Measurements from ENCODE around the gene FGF18. TPM values are rescaled to one million over a fixed set of nuclear protein-coding genes. Genes with fewer than 3 reads are reported as not detected.
A peak's percentile ranks its signal among the peaks of the same experiment; 100 is the strongest.
"Not testable (repeated sequence)": the region's sequence is repeated elsewhere in the genome, so short reads cannot be mapped to it uniquely, and the experiment has no call there.

Gene FGF18
- total and polyA plus RNA-seq, 2 experiments from 2014 or later: 0.09 TPM; not detected in 1

DNA sequence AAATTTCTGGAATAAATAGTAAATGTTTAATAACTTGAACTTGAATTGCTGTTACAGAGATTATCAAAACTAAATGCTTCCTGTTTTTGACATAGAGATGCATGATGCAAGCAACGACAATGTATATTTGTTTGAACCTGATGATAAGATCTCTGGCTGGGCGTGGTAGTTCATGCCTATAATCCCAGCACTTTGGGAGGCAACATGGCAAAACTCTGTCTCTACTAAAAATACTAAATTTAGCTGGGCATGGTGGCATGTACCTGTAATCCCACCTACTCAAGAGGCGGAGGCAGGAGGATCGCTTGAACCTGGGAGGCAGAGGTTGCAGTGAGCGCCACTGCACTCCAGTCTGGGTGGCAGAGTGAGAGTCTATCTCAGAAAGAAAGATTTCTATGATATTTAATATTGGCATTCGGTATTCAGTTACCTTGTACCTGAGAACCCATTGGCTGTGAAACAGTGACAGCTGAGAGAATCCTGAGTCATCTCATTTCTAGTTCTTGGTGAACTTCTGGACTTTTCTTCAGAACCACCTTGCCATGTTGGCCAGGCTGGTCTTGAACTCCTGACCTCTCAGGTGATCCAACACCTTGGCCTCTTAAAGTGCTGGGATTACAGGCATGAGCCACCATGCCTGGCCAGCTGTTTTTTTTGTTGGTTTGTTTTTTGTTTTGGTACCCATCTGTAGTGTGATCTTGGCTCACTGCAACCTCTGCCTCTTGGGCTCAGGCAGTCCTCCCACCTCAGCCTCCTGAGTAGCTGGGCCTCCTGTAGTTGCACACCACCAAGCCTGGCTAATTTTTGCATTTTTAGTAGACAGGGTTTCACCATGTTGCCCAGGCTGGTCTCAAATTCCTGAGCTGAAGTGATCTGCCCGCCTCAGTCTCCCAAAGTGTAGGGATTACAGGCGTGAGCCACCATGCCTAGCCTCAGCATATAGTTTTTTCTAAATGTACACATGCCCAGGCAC lies 10.0 kb upstream of the FGF18 start:
- Histone ChIP-seq H3K9me2 (ENCODE audit: insufficient read depth) (no peaks in the 10 kb centered on the region), H4K20me1 (ENCODE audit: insufficient read depth) (peaks cover 61% of the 10 kb centered on the region; the same call in 1 of the 2 replicates), H3K9me3 (ENCODE audit: low read depth) (no peaks in the 10 kb centered on the region), H3K9ac (no peak overlapping the region), H3K36me3 (ENCODE audit: low read depth) (peaks cover 88% of the 10 kb centered on the region), H2AFZ (no peak overlapping the region), H3K79me2 (ENCODE audit: insufficient read depth) (peaks cover 83% of the 10 kb centered on the region), H3K4me1 (ENCODE audit: insufficient read depth) (peaks cover 31% of the 10 kb centered on the region), H3K27ac (no peak overlapping the region), H3K4me3 (no peak overlapping the region), H3F3A (ENCODE audit: insufficient read depth) (peaks cover 93% of the 10 kb centered on the region), H3K27me3 (replicated peaks; ENCODE audit: insufficient read depth) (no peaks in the 10 kb centered on the region), H3K4me2 (ENCODE audit: unreplicated experiment) (peak overlapping the region; percentile 51)
- DNase-seq: no peak
- 90 to 91% methylated on average over 8 of the region's 8 CpGs for WGBS, 2 experiments (ENCODE audit: low coverage in 1 of 2, low lambda C conversion rate in 2 of 2, missing lambda C conversion rate in 2 of 2)
- TF ChIP-seq EZH2phosphoT487 (IDR thresholded peaks at IDR 0.05; ENCODE audit: insufficient read depth, low read depth) (no peak), EZH2 (IDR thresholded peaks at IDR 0.05; ENCODE audit: insufficient read depth, poor library complexity, severe bottlenecking) (no peak)
- in situ Hi-C loops (cut with MboI): loop anchor here (10.0 to 25.0 kb wide), 3 partner anchors 428 to 628 kb away; no protein-coding TSS in a partner anchor

DNA sequence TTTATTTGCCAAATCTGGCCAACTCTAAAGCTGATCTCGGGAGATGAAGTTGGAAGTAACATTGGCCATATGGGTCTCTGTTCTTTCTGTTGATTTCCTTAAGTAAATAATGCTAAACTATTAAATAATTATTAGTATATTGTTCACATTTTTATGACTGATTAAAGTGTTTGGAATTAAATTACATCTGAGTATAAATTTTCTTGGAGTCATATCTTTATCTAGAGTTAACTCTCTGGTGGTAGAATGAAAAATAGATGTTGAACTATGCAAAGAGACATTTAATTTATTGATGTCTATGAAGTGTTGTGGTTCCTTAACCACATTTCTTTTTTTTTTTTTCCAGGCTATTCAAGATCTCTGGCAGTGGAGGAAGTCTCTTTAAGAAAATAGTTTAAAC lies 9.3 kb upstream of the FGF18 start:
- Histone ChIP-seq H3K27ac (no peak overlapping the region), H3K36me3 (ENCODE audit: low read depth) (peaks cover 85% of the 10 kb centered on the region), H3K9ac (peak overlapping the region; percentile 14; the same call in 1 of the 2 replicates), H2AFZ (no peak overlapping the region), H3K4me3 (no peak overlapping the region), H3K9me3 (ENCODE audit: low read depth) (no peaks in the 10 kb centered on the region), H4K20me1 (ENCODE audit: insufficient read depth) (peaks cover 57% of the 10 kb centered on the region; the same call in 1 of the 2 replicates), H3K4me1 (ENCODE audit: insufficient read depth) (peaks cover 31% of the 10 kb centered on the region), H3K79me2 (ENCODE audit: insufficient read depth) (peaks cover 77% of the 10 kb centered on the region), H3K4me2 (ENCODE audit: unreplicated experiment) (peak overlapping the region; percentile 51), H3K9me2 (ENCODE audit: insufficient read depth) (no peaks in the 10 kb centered on the region), H3F3A (ENCODE audit: insufficient read depth) (peaks cover 96% of the 10 kb centered on the region), H3K27me3 (replicated peaks; ENCODE audit: insufficient read depth) (no peaks in the 10 kb centered on the region)
- in situ Hi-C loops (cut with MboI): loop anchor here (10.0 to 25.0 kb wide), 3 partner anchors 427 to 627 kb away; no protein-coding TSS in a partner anchor
- TF ChIP-seq EZH2 (IDR thresholded peaks at IDR 0.05; ENCODE audit: insufficient read depth, poor library complexity, severe bottlenecking): no peak
- no peak for TF ChIP-seq EZH2phosphoT487 (IDR thresholded peaks at IDR 0.05; ENCODE audit: insufficient read depth, low read depth)
- no peak for DNase-seq
- 0 to 3% methylated on average over 1 of the region's 1 CpG for WGBS, 2 experiments (ENCODE audit: low coverage in 1 of 2, low lambda C conversion rate in 2 of 2, missing lambda C conversion rate in 2 of 2)

DNA sequence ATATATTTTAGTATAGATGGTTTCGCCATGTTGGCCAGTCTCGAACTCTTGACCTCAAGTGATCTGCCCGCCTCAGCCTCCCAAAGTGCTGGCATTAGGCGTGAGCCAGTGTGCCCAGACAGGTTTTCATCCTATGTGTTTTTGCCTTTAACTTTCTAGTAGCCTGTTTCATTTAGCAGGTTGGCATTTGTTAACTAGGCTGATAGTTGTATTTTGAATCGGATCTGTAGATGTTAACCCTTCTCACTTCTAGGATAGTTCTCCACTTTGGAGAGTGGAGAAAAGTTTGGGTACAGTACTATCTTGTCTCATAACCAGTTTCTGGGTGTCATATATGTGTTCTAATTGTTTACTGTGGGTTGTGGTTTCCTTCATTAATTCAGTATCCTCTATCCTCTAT lies 7.3 kb upstream of the FGF18 start:
- Histone ChIP-seq H3K9ac (no peak overlapping the region), H3K9me2 (ENCODE audit: insufficient read depth) (no peaks in the 10 kb centered on the region), H3K4me3 (no peak overlapping the region), H2AFZ (no peak overlapping the region), H3K27ac (no peak overlapping the region), H3K9me3 (ENCODE audit: low read depth) (no peaks in the 10 kb centered on the region), H4K20me1 (ENCODE audit: insufficient read depth) (peaks cover 38% of the 10 kb centered on the region; the same call in 1 of the 2 replicates), H3K4me1 (ENCODE audit: insufficient read depth) (peaks cover 18% of the 10 kb centered on the region), H3K27me3 (replicated peaks; ENCODE audit: insufficient read depth) (no peaks in the 10 kb centered on the region), H3F3A (ENCODE audit: insufficient read depth) (peaks cover 96% of the 10 kb centered on the region), H3K36me3 (ENCODE audit: low read depth) (peaks cover 65% of the 10 kb centered on the region), H3K4me2 (ENCODE audit: unreplicated experiment) (no peak overlapping the region), H3K79me2 (ENCODE audit: insufficient read depth) (peaks cover 57% of the 10 kb centered on the region)
- no peak for DNase-seq
- TF ChIP-seq EZH2 (IDR thresholded peaks at IDR 0.05; ENCODE audit: insufficient read depth, poor library complexity, severe bottlenecking): no peak
- TF ChIP-seq EZH2phosphoT487 (IDR thresholded peaks at IDR 0.05; ENCODE audit: insufficient read depth, low read depth): no peak
- in situ Hi-C loops (cut with MboI): loop anchor here (10.0 to 25.0 kb wide), 3 partner anchors 425 to 625 kb away; no protein-coding TSS in a partner anchor
- WGBS, 2 experiments (ENCODE audit: low coverage in 1 of 2, low lambda C conversion rate in 2 of 2, missing lambda C conversion rate in 2 of 2): 91 to 95% methylated on average over 5 of the region's 5 CpGs

DNA sequence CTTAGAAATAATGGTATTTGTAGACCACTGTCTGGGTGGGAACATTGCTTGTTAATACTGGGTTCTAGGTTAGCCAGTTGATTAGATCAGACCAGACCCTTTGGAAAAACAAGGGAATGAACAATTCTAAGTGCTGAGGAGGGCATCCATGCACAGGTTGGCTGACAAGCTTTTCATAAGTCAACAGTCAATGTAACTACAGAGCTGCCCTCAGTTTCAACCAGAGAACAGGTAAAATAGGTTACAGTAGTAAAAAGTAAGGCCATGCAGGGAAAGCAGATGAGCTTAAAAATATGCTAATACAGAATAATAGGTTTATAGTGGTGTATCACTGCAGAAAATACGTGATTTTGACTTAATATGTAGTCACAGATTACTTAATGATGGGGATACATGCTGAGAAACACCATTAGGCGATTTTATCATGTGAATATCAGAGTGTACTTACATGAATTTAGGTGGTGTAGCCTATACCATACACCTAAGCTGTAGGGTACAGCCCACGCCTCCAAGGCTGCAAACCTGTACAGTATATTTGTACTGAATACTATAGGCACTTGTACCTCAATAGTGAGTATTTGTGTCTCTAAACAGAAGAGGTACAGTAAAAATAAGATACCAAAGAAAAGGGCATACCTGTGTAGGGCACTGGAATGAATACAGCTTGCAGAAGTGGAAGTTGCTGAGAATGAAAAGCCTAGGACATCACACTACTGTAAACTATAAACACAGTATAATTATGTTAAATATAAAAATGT lies 6.1 kb upstream of the FGF18 start:
- no peak overlapping the region for H3K4me2 ChIP-seq (ENCODE audit: unreplicated experiment)
- peaks cover 29% of the 10 kb centered on the region; the same call in 1 of the 2 replicates for H4K20me1 ChIP-seq (ENCODE audit: insufficient read depth)
- in situ Hi-C loops (cut with MboI): loop anchor here (10.0 to 25.0 kb wide), 3 partner anchors 424 to 624 kb away; no protein-coding TSS in a partner anchor
- TF ChIP-seq EZH2 (IDR thresholded peaks at IDR 0.05; ENCODE audit: insufficient read depth, poor library complexity, severe bottlenecking): no peak
- no peak for TF ChIP-seq EZH2phosphoT487 (IDR thresholded peaks at IDR 0.05; ENCODE audit: insufficient read depth, low read depth)
- H3K4me1 ChIP-seq (ENCODE audit: insufficient read depth): peaks cover 14% of the 10 kb centered on the region
- peaks cover 45% of the 10 kb centered on the region for H3K79me2 ChIP-seq (ENCODE audit: insufficient read depth)
- H3K9ac ChIP-seq: no peak overlapping the region
- no peaks in the 10 kb centered on the region for H3K9me2 ChIP-seq (ENCODE audit: insufficient read depth)
- H2AFZ ChIP-seq: no peak overlapping the region
- H3K36me3 ChIP-seq (ENCODE audit: low read depth): peaks cover 53% of the 10 kb centered on the region
- no peaks in the 10 kb centered on the region for H3K27me3 ChIP-seq (replicated peaks; ENCODE audit: insufficient read depth)
- no peaks in the 10 kb centered on the region for H3K9me3 ChIP-seq (ENCODE audit: low read depth)
- H3F3A ChIP-seq (ENCODE audit: insufficient read depth): peaks cover 96% of the 10 kb centered on the region
- no peak for DNase-seq
- H3K27ac ChIP-seq: no peak overlapping the region
- WGBS, 2 experiments (ENCODE audit: low coverage in 1 of 2, low lambda C conversion rate in 2 of 2, missing lambda C conversion rate in 2 of 2): 90 to 92% methylated on average over 3 of the region's 3 CpGs
- H3K4me3 ChIP-seq: no peak overlapping the region

DNA sequence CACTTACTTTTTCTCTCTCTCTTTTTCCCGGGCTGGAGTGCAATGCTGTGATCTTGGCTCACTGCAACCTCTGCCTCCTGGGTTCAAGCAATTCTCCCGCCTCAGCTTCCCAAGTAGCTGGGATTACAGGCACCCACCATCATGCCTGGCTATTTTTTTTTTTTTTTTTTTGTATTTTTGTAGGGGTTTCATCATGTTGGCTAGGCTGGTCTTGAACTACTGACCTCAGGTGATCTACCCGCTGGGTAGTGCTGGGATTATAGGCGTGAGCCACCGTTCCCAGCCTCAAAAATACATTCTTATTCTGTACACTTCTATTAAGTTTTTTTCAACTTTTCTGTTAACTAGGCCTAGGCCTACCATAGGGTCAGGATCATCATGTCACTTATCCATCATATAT lies 5.5 kb upstream of the FGF18 start:
- not testable (repeated sequence) for H3K9me3 ChIP-seq (ENCODE audit: low read depth); H3K9ac ChIP-seq; H3K27ac ChIP-seq; H3K4me3 ChIP-seq; H3K4me2 ChIP-seq (ENCODE audit: unreplicated experiment); DNase-seq; H3K27me3 ChIP-seq (replicated peaks; ENCODE audit: insufficient read depth); H3K9me2 ChIP-seq (ENCODE audit: insufficient read depth); H2AFZ ChIP-seq
- in situ Hi-C loops (cut with MboI): loop anchor here (10.0 to 25.0 kb wide), 3 partner anchors 423 to 623 kb away; no protein-coding TSS in a partner anchor
- peaks cover 23% of the 10 kb centered on the region; the same call in 1 of the 2 replicates for H4K20me1 ChIP-seq (ENCODE audit: insufficient read depth)
- WGBS, 2 experiments (ENCODE audit: low coverage in 1 of 2, low lambda C conversion rate in 2 of 2, missing lambda C conversion rate in 2 of 2): 87 to 88% methylated on average over 5 of the region's 5 CpGs
- peaks cover 19% of the 10 kb centered on the region for H3K4me1 ChIP-seq (ENCODE audit: insufficient read depth)
- H3K79me2 ChIP-seq (ENCODE audit: insufficient read depth): peaks cover 39% of the 10 kb centered on the region
- peaks cover 47% of the 10 kb centered on the region for H3K36me3 ChIP-seq (ENCODE audit: low read depth)
- peaks cover 91% of the 10 kb centered on the region for H3F3A ChIP-seq (ENCODE audit: insufficient read depth)

Data from GM23248 (cell line).